ENCODE results near the gene DDX31. TPM values are rescaled to one million over a fixed set of nuclear protein-coding genes. Genes with fewer than 3 reads are reported as not detected.

The DDX31 gene
- total RNA-seq, 1 donor = 11.6 TPM

- no peak for TF ChIP-seq CTCF (IDR thresholded peaks at IDR 0.05; ENCODE audit: extremely low read depth, low read depth, low read length)
- H4K20me1 ChIP-seq (ENCODE audit: insufficient read depth, low read length) = peaks cover 44% of the 10 kb centered on the region
Measured at GRCh38 chr9:132583584-132584304, 86.0 kb downstream of the DDX31 start.

GRCh38 chr9:132582786-132583583, 86.8 kb downstream of the DDX31 start:
- Histone ChIP-seq H4K20me1 (ENCODE audit: insufficient read depth, low read length) (peaks cover 38% of the 10 kb centered on the region), H2AFZ (ENCODE audit: low read length) (no peak overlapping the region), H3K27ac (ENCODE audit: low read depth, low read length) (no peak overlapping the region), H3K4me3 (ENCODE audit: insufficient read depth, low read length) (no peak overlapping the region), H3K79me2 (ENCODE audit: insufficient read depth, low read length) (no peaks in the 10 kb centered on the region), H3K9me3 (ENCODE audit: low read depth, low read length) (no peaks in the 10 kb centered on the region), H3K27me3 (ENCODE audit: insufficient read depth, low read length) (peaks cover 97% of the 10 kb centered on the region), H3K36me3 (ENCODE audit: insufficient read depth, low read length) (no peaks in the 10 kb centered on the region), H3K4me1 (ENCODE audit: insufficient read depth, low read length) (no peaks in the 10 kb centered on the region), H3K4me2 (ENCODE audit: insufficient read depth, low read length) (no peak overlapping the region)
- TF ChIP-seq CTCF (IDR thresholded peaks at IDR 0.05; ENCODE audit: extremely low read depth, low read depth, low read length) = no peak
- peak; percentile 83 for DNase-seq (ENCODE audit: insufficient read length, low spot score, missing footprints)

More at GRCh38 chr9:132583584-132584304, 86.0 kb downstream of the DDX31 start:
- peak; percentile 81 for DNase-seq (ENCODE audit: insufficient read length, low spot score, missing footprints)
- no peaks in the 10 kb centered on the region for H3K9me3 ChIP-seq (ENCODE audit: low read depth, low read length)
- no peak overlapping the region for H3K4me2 ChIP-seq (ENCODE audit: insufficient read depth, low read length)
- no peaks in the 10 kb centered on the region for H3K79me2 ChIP-seq (ENCODE audit: insufficient read depth, low read length)
- H3K4me1 ChIP-seq (ENCODE audit: insufficient read depth, low read length) = no peaks in the 10 kb centered on the region
- no peaks in the 10 kb centered on the region for H3K36me3 ChIP-seq (ENCODE audit: insufficient read depth, low read length)
- no peak overlapping the region for H3K4me3 ChIP-seq (ENCODE audit: insufficient read depth, low read length)
- H3K27me3 ChIP-seq (ENCODE audit: insufficient read depth, low read length) = peaks cover 97% of the 10 kb centered on the region
- no peak overlapping the region for H3K27ac ChIP-seq (ENCODE audit: low read depth, low read length)
- H2AFZ ChIP-seq (ENCODE audit: low read length) = no peak overlapping the region

- DNase-seq (ENCODE audit: insufficient read length, low spot score, missing footprints) = no peak
- no peak within 1 kb of the TSS for H3K27ac ChIP-seq (ENCODE audit: low read depth, low read length)
- H2AFZ ChIP-seq (ENCODE audit: low read length) = no peak within 1 kb of the TSS
- no peaks in the 10 kb centered on the region for H3K9me3 ChIP-seq (ENCODE audit: low read depth, low read length)
- peak within 1 kb of the TSS; percentile 75 for H3K4me2 ChIP-seq (ENCODE audit: insufficient read depth, low read length)
- peaks cover 33% of the 10 kb centered on the region for H4K20me1 ChIP-seq (ENCODE audit: insufficient read depth, low read length)
- peak within 1 kb of the TSS; percentile 62 for H3K4me3 ChIP-seq (ENCODE audit: insufficient read depth, low read length)
- no peaks in the 10 kb centered on the region for H3K4me1 ChIP-seq (ENCODE audit: insufficient read depth, low read length)
- H3K36me3 ChIP-seq (ENCODE audit: insufficient read depth, low read length) = no peaks in the 10 kb centered on the region
- peaks cover 97% of the 10 kb centered on the region for H3K27me3 ChIP-seq (ENCODE audit: insufficient read depth, low read length)
- H3K79me2 ChIP-seq (ENCODE audit: insufficient read depth, low read length) = no peaks in the 10 kb centered on the region
- TF ChIP-seq CTCF (IDR thresholded peaks at IDR 0.05; ENCODE audit: extremely low read depth, low read depth, low read length) = no peak
Measured at GRCh38 chr9:132582276-132582785, 87.5 kb downstream of the DDX31 start, which contains the start of gene BARHL1. TSS of gene BARHL1 (plus strand) at chr9:132582606. CDS start at chr9:132582798, 192 bp downstream.

GRCh38 chr9:132579427-132579798, 90.4 kb downstream of the DDX31 start:
- Histone ChIP-seq H3K4me3 (ENCODE audit: insufficient read depth, low read length) (no peak overlapping the region), H3K36me3 (ENCODE audit: insufficient read depth, low read length) (no peaks in the 10 kb centered on the region), H3K27me3 (ENCODE audit: insufficient read depth, low read length) (peaks cover 91% of the 10 kb centered on the region), H3K9me3 (ENCODE audit: low read depth, low read length) (no peaks in the 10 kb centered on the region), H2AFZ (ENCODE audit: low read length) (no peak overlapping the region), H3K79me2 (ENCODE audit: insufficient read depth, low read length) (no peaks in the 10 kb centered on the region), H4K20me1 (ENCODE audit: insufficient read depth, low read length) (peaks cover 21% of the 10 kb centered on the region), H3K4me2 (ENCODE audit: insufficient read depth, low read length) (no peak overlapping the region), H3K27ac (ENCODE audit: low read depth, low read length) (no peak overlapping the region), H3K4me1 (ENCODE audit: insufficient read depth, low read length) (no peaks in the 10 kb centered on the region)
- DNase-seq (ENCODE audit: insufficient read length, low spot score, missing footprints) = peak; percentile 54
- TF ChIP-seq CTCF (IDR thresholded peaks at IDR 0.05; ENCODE audit: extremely low read depth, low read depth, low read length) = no peak
